HCT116 (cell line): Measurements from ENCODE around the gene FBXL17. TPM values are rescaled to one million over a fixed set of nuclear protein-coding genes. Genes with fewer than 3 reads are reported as not detected.

ENCODE experiments used
- ATAC-seq: fragments of 200-7000 bp; cut with Tn5 transposase; 2 replicates; pipeline ENCODE4 v1.9.1; 2020; ENCODE audit warnings: mild to moderate bottlenecking, moderate library complexity
- BruUV-seq: library from RNA; stranded (reverse); fragments of 400-500 nt; replicated peaks from 2 replicates; lab custom pipeline; 2021; lab: Mats Ljungman, UMichigan
- CTCF ChIA-PET: fragments of 300-600 bp; sonication (Branson Sonifier 250); formaldehyde crosslinking; loops from one replicate; lab custom pipeline; 2021; ENCODE audit warnings: antibody characterized with exemption; lab: Charles Lee
- POLR2A ChIA-PET: fragments of 300-600, 350-600 bp; sonication (Branson Sonifier 250); formaldehyde crosslinking; loops from one replicate; lab custom pipeline; 2021; ENCODE audit warnings: antibody characterized with exemption; lab: Charles Lee
- RAD21 ChIA-PET, 2 experiments: fragments of 300-600 bp; sonication (Branson Sonifier 250); formaldehyde crosslinking; loops; one replicate each; lab custom pipeline; 2023; ENCODE audit warnings: low total read pairs in 2 of 2; ENCODE audit not compliant: uncharacterized antibody in 2 of 2, unreplicated experiment in 2 of 2, low non-redundant PET in 1 of 2; lab: Charles Lee
- DNase-seq: peaks from one replicate; pipeline ENCODE4 v3.0.0-alpha.2; 2010; ENCODE audit warnings: low read depth, low spot score
- H2AFZ ChIP-seq: fragments of 200-600 bp; shearing (Covaris generic), sonication (generic); 2 replicates; pipeline ENCODE4 v1.6.1; 2017; ENCODE audit warnings: low read depth, mixed run types, mixed read lengths, antibody characterized with exemption, low read length; ENCODE audit not compliant: poor library complexity, severe bottlenecking
- H3K27ac ChIP-seq: 2 replicates; pipeline ENCODE4 v1.5.1; 2012; ENCODE audit warnings: low read depth, low read length
- H3K27me3 ChIP-seq: fragments of 200-600 bp; sonication (generic); 2 replicates; pipeline ENCODE4 v1.6.1; 2016; ENCODE audit warnings: mixed run types, low read length, mixed read lengths; ENCODE audit not compliant: insufficient read depth
- H3K36me3 ChIP-seq, 2 experiments: fragments of 200-500 bp in 1 of 2; fragments of 200-600 bp in 1 of 2; sonication (Bioruptor generic) in 1 of 2; sonication (generic) in 1 of 2; 2 replicates each; pipeline versions ENCODE4 v1.5.1 to v1.6.1; 2014 to 2016; ENCODE audit warnings: low read length in 2 of 2, inconsistent platforms in 1 of 2, mixed read lengths in 1 of 2, mixed run types in 1 of 2; ENCODE audit not compliant: insufficient read depth in 2 of 2, control insufficient read depth in 1 of 2
- H3K4me1 ChIP-seq, 2 experiments: fragments of 200-600 bp in 1 of 2; sonication (generic) in 1 of 2; 2 replicates each; pipeline versions ENCODE4 v1.5.1 to v1.6.1; 2012 to 2017; ENCODE audit warnings: low read length in 2 of 2, inconsistent platforms in 1 of 2, mild to moderate bottlenecking in 1 of 2, mixed read lengths in 1 of 2, mixed run types in 1 of 2, moderate library complexity in 1 of 2; ENCODE audit not compliant: insufficient read depth in 2 of 2, control insufficient read depth in 1 of 2
- H3K4me2 ChIP-seq: fragments of 200-600 bp; sonication (generic); 2 replicates; pipeline ENCODE4 v1.6.1; 2017; ENCODE audit warnings: mixed run types, low read length, mixed read lengths
- H3K4me3 ChIP-seq, 2 experiments: fragments of 200-600 bp in 1 of 2; sonication (generic) in 1 of 2; replicated peaks in 1 of 2; 2 replicates each; pipeline ENCODE4 v1.5.1; 2011 to 2016; ENCODE audit warnings: low read length in 2 of 2, control low read depth in 1 of 2, low read depth in 1 of 2, mild to moderate bottlenecking in 1 of 2, mixed read lengths in 1 of 2, mixed run types in 1 of 2
- H3K79me2 ChIP-seq: fragments of 200-600 bp; sonication (generic); 2 replicates; pipeline ENCODE4 v1.6.1; 2017; ENCODE audit warnings: mild to moderate bottlenecking, mixed run types, low read length, moderate library complexity, mixed read lengths; ENCODE audit not compliant: insufficient read depth
- H3K9ac ChIP-seq: fragments of 200-600 bp; sonication (generic); 2 replicates; pipeline ENCODE4 v1.6.1; 2016; ENCODE audit warnings: low read length, mixed read lengths
- H3K9me2 ChIP-seq: fragments of 200-600 bp; sonication (generic), shearing (Covaris generic); 2 replicates; pipeline ENCODE4 v1.6.1; 2017; ENCODE audit warnings: mixed run types, mild to moderate bottlenecking, moderate library complexity; ENCODE audit not compliant: insufficient read depth
- H3K9me3 ChIP-seq, 2 experiments: fragments of 200-500 bp in 1 of 2; fragments of 200-600 bp in 1 of 2; sonication (Bioruptor generic) in 1 of 2; sonication (generic) in 1 of 2; 2 replicates each; pipeline ENCODE4 v1.6.1; 2014 to 2017; ENCODE audit warnings: low read length in 2 of 2, mixed read lengths in 2 of 2, inconsistent platforms in 1 of 2, low read depth in 1 of 2, mild to moderate bottlenecking in 1 of 2, mixed run types in 1 of 2, moderate library complexity in 1 of 2; ENCODE audit not compliant: control insufficient read depth in 1 of 2, insufficient read depth in 1 of 2
- H4K20me1 ChIP-seq: fragments of 200-600 bp; sonication (generic), shearing (Covaris generic); 2 replicates; pipeline ENCODE4 v1.6.1; 2017; ENCODE audit warnings: mixed run types, mild to moderate bottlenecking, moderate library complexity; ENCODE audit not compliant: insufficient read depth
- ELF1 ChIP-seq: IDR thresholded peaks from 2 replicates; pipeline ENCODE4 v1.6.1; 2012; ENCODE audit warnings: low read depth, borderline replicate concordance
- EZH2 ChIP-seq: fragments of 200-600 bp; sonication (generic); IDR thresholded peaks from 2 replicates; pipeline ENCODE4 v1.6.1; 2017; ENCODE audit warnings: antibody characterized with exemption, mixed run types
- EZH2phosphoT487 ChIP-seq: fragments of 200-600 bp; IDR thresholded peaks from 2 replicates; pipeline ENCODE4 v1.6.1; 2018; ENCODE audit warnings: antibody characterized with exemption, borderline replicate concordance
- JUND ChIP-seq: IDR thresholded peaks from 2 replicates; pipeline ENCODE4 v1.6.1; 2012
- MAX ChIP-seq: IDR thresholded peaks from 2 replicates; pipeline ENCODE4 v1.6.1; 2012
- POLR2AphosphoS5 ChIP-seq: IDR thresholded peaks from 2 replicates; pipeline ENCODE4 v1.6.1; 2011; ENCODE audit warnings: mild to moderate bottlenecking, low read depth, low read length, moderate library complexity
- RAD21 ChIP-seq: IDR thresholded peaks from 2 replicates; pipeline ENCODE4 v1.6.1; 2012; ENCODE audit warnings: low read depth, mild to moderate bottlenecking
- SP1 ChIP-seq: IDR thresholded peaks from 2 replicates; pipeline ENCODE4 v1.6.1; 2012; ENCODE audit warnings: low read depth
- SRF ChIP-seq: IDR thresholded peaks from 2 replicates; pipeline ENCODE4 v1.6.1; 2012; ENCODE audit warnings: low read depth
- TCF7L2 ChIP-seq: IDR thresholded peaks from 2 replicates; pipeline ENCODE4 v1.7.0; 2011; ENCODE audit warnings: borderline replicate concordance, inconsistent platforms; ENCODE audit not compliant: insufficient read depth, insufficient read length; ENCODE audit errors: extremely low read depth
- YY1 ChIP-seq: IDR thresholded peaks from 2 replicates; pipeline ENCODE4 v1.6.1; 2011; ENCODE audit warnings: low read length, low read depth, moderate library complexity, mild to moderate bottlenecking; ENCODE audit not compliant: insufficient replicate concordance; ENCODE audit errors: extremely low read depth
- ZBTB33 ChIP-seq: IDR thresholded peaks from 2 replicates; pipeline ENCODE4 v1.6.1; 2011; ENCODE audit warnings: mild to moderate bottlenecking, low read length, moderate library complexity; ENCODE audit not compliant: insufficient replicate concordance; ENCODE audit errors: extremely low read depth
- ZFX ChIP-seq: fragments of 450-650 bp; IDR thresholded peaks from 2 replicates; pipeline ENCODE4 v1.6.1; 2017
- ZNF274 ChIP-seq: fragments of 200-500 bp; sonication (Bioruptor generic); IDR thresholded peaks from 2 replicates; pipeline ENCODE4 v1.6.1; 2014; ENCODE audit warnings: mild to moderate bottlenecking, low read depth, low read length, inconsistent platforms
- intact Hi-C: fragments of 100-400 bp; cut with micrococcal nuclease; formaldehyde crosslinking; loops from 2 replicates; pipeline ENCODE4 v1.10.0; 2022
- total RNA-seq: library from RNA; stranded (reverse); gene quantifications from one replicate; pipeline ENCODE4 v1.2.1, GENCODE V29; 2021; ENCODE audit not compliant: unreplicated experiment

FBXL17 gene
- total RNA-seq, 1 experiment from 2014 or later: 9.4 TPM

- RAD21 ChIA-PET: no interaction called here
- no TSS peak for BruUV-seq
- Histone ChIP-seq H3K9me3 (no peaks in the 10 kb centered on the region), H3K9ac (no peak overlapping the region), H3K4me1 (no peaks in the 10 kb centered on the region), H3K79me2 (no peaks in the 10 kb centered on the region), H3K9me2 (no peaks in the 10 kb centered on the region)
- ATAC-seq: no peak
- TF ChIP-seq ELF1 (no peak), SRF (no peak)
- TF ChIP-seq, all 23 proteins: peak for 0
- Histone ChIP-seq H3K36me3 (no peaks in the 10 kb centered on the region), H3K4me2 (no peak overlapping the region), H2AFZ (no peak overlapping the region), H4K20me1 (no peaks in the 10 kb centered on the region), H3K27me3 (no peaks in the 10 kb centered on the region), H3K27ac (no peak overlapping the region), H3K4me3 (no peak overlapping the region)
- ChIA-PET POLR2A (no interaction called here), CTCF (no interaction called here)
- no peak for DNase-seq
- intact Hi-C loops: no loop called here
These were observed 404.3 kb downstream of the FBXL17 start for GRCh38 chr5:107977550-107978071.

- Histone ChIP-seq H3K9me3 (no peaks in the 10 kb centered on the region), H3K27ac (no peak overlapping the region), H2AFZ (no peak overlapping the region), H3K4me1 (no peaks in the 10 kb centered on the region), H3K79me2 (no peaks in the 10 kb centered on the region), H3K9ac (no peak overlapping the region), H3K4me2 (no peak overlapping the region), H3K4me3 (no peak overlapping the region), H4K20me1 (no peaks in the 10 kb centered on the region), H3K27me3 (no peaks in the 10 kb centered on the region), H3K36me3 (no peaks in the 10 kb centered on the region), H3K9me2 (no peaks in the 10 kb centered on the region)
- DNase-seq (no peak), ATAC-seq (no peak)
- ChIA-PET CTCF (no interaction called here), RAD21 (no interaction called here), POLR2A (no interaction called here)
- BruUV-seq: no TSS peak
- intact Hi-C loops: no loop called here
- TF ChIP-seq ELF1: no peak
- no peak for TF ChIP-seq EZH2
- no peak for TF ChIP-seq EZH2phosphoT487
- TF ChIP-seq SP1: no peak
- no peak for TF ChIP-seq TCF7L2
- TF ChIP-seq MAX: no peak
- TF ChIP-seq ZFX: no peak
- TF ChIP-seq JUND: no peak
- TF ChIP-seq YY1: no peak
- TF ChIP-seq RAD21: no peak
- no peak for TF ChIP-seq SRF
- no peak for TF ChIP-seq POLR2AphosphoS5
- no peak for TF ChIP-seq ZNF274
- TF ChIP-seq ZBTB33: no peak
These were observed 406.3 kb downstream of the FBXL17 start for GRCh38 chr5:107975568-107975967.
